NCI-H69 (cell line): ENCODE measurements around the gene CBX2.

Experiments
- DNase-seq: peaks from one replicate; lab custom pipeline; 2025; lab: John Stamatoyannopoulos, UW

CBX2 gene

GRCh38 chr17:79786930-79787643 is 9.1 kb downstream of the CBX2 start:
- no peak for DNase-seq

GRCh38 chr17:79788455-79788854 is 10.5 kb downstream of the CBX2 start:
- no peak for DNase-seq

- DNase-seq = no peak
Measured at GRCh38 chr17:79788989-79789942, 11.3 kb downstream of the CBX2 start.

GRCh38 chr17:79789943-79790804 is 12.2 kb downstream of the CBX2 start:
- peak; percentile 62 for DNase-seq

DNA sequence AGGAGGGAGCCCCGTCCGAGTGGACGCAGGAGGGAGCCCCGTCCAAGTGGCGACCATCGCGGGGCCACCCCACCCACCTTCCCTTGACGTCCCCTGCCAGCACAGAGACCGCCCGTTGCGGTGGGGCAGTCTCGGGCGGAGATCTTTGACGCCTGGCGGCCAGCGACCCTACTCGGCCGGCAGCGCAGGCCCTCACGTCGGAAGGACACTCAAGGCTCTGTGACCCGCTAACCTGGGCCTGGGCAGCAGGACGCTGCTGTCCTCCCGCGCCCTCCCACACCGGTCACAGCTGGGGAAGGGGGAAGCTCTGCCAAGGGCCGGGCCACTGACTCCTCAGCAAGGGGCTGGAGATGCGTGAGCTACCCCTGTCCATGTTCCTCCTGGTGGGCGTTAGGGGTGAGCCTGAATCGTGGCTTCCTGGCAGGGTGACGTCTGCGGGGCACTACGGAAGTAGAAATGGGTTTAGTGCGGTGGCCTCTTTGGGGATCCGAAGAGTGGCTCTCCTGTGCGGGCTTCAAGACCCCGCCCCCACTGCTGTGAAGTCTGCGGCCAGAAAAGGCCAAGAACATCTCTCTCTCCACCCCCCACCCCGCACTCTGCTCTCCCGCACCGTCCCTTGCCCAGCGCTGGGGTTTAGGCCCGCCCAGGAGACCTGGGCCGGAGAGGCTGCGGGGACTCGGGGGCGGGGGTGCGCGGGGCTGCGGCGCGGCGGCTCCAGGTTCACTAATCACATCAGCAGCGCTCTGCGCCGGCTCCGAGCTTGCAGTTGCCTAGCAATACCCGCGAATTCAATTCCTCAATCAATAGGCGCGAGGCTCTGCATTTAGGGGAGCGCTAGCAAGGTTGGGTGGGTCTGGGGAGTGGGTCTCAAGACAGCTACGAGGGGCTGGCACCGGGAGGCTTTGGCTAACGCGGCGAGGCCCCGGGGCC is 13.1 kb downstream of the CBX2 start:
- DNase-seq = peak; percentile 39

GRCh38 chr17:79791735-79792161 is 13.8 kb downstream of the CBX2 start:
- DNase-seq = no peak

GRCh38 chr17:79792341-79792871 is 14.5 kb downstream of the CBX2 start:
- DNase-seq = peak; percentile 53

GRCh38 chr17:79792984-79793923 is 15.3 kb downstream of the CBX2 start:
- DNase-seq = peak; percentile 67

DNA sequence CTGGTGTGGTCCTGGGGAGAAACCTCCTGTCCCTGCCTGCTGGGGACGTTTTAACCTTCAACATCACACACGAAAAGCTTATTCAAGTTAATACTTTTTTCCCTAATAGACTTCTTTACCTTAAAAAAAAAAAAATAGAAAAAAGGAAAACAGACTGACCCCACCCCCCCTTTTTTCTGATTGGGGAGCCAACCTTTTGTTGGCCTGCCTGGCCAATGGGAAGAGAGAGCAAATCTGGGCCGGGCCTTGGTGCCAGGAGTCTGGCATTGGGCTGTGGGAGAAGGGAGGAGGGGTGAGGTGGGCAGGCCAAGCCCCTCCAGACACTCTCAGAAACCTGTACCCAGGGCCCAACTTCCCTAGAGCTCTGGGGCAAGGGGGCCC is 16.0 kb downstream of the CBX2 start:
- peak; percentile 67 for DNase-seq

GRCh38 chr17:79794659-79795511 is 16.9 kb downstream of the CBX2 start:
- no peak for DNase-seq

- no peak for DNase-seq
Measured at GRCh38 chr17:79795795-79796443, 18.0 kb downstream of the CBX2 start.

DNA sequence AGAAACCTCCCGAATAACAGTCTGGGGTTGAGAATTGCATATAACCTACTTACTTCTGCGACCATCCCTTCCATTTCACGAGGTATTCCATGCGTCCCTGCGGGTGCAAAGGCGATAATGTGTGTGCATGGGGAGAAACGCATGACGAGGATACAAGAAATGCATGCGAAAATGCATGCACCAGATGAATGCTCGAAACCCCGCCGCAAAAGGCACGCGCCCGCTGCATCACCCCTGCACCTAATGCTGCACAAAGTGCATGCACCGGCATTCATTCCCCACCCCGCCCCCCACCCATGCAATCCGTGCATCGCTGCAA is 18.5 kb downstream of the CBX2 start:
- no peak for DNase-seq

GRCh38 chr17:79796763-79797491 is 19.0 kb downstream of the CBX2 start, which contains the start of gene CBX8:
TSS of gene CBX8 (minus strand) at chr17:79797077. CDS start at chr17:79796998, 79 bp downstream.
- DNase-seq = peak; percentile 100

- peak; percentile 91 for DNase-seq
Measured at GRCh38 chr17:79797492-79798298, 19.7 kb downstream of the CBX2 start.

DNA sequence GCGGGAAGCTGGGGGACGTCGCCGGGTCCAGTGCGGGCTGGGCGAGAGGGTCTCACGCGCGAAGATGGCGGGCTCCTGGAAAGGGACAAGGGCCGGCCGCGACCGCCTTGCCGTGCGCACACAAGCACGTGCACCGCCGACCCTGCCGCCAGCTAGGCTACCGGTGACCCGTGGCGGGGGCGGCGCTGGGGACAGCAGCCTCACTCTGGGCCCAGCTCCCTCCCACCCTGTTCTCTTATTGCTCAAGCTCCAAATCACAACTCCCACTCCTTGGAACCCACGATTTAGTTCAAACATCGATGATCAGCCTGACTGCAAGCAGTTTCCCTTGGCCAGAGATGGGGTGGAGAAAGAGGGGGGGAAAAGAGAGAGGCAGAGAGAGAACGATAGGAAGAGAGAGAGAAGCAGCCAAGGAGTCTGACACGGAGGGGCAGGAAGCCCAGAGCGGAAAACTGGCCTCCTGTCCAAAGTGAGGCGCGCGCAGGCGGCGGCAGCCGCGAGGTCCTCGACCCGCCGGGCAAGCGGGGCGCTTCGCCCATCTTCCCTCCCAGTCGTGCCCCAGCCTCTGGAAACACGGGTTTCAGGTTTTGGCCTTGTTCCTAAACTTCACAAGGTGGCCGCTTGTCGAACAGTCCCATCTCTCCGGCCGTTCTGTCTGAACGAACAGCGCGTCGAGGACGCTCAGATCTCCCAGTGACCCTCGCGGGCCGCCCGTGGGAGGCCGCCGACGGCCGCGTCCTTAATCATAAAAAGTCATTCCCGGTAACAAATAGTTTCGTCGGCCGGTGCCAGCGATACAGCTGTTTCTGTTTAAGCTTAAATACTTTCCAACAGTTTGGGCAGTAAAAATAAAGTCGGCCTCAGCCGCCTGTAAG is 20.6 kb downstream of the CBX2 start:
- no peak for DNase-seq

- DNase-seq = no peak
Measured at GRCh38 chr17:79799174-79799537, 21.2 kb downstream of the CBX2 start.
